Esophagus muscularis mucosa (tissue), 4 donors: ENCODE data around the gene DPPA4. TPM values are rescaled to one million over a fixed set of nuclear protein-coding genes. Genes with fewer than 3 reads are reported as not detected.

Experiments used
- DNase-seq: peaks from one replicate; pipeline ENCODE4 v3.0.0-alpha.2; 2017; ENCODE audit errors: extremely low spot score
- H3K27ac ChIP-seq, 4 donors: fragments of 200-600 bp; sonication (generic); replicated peaks in 1 of 4; 1 replicate in 3 of 4; 2 replicates in 1 of 4; pipeline ENCODE4 v1.5.1; 2016 to 2019; ENCODE audit warnings: mild to moderate bottlenecking in 1 of 4
- H3K27me3 ChIP-seq, 4 donors: fragments of 200-600 bp; sonication (generic); one replicate each; pipeline versions ENCODE4 v1.5.1 to v1.6.0; 2016 to 2019
- H3K36me3 ChIP-seq, 4 donors: fragments of 200-600 bp; sonication (generic); one replicate each; pipeline ENCODE4 v1.5.1; 2016 to 2019
- H3K4me1 ChIP-seq, 4 donors: fragments of 200-600 bp; sonication (generic); one replicate each; pipeline ENCODE4 v1.5.1; 2016 to 2019
- H3K4me3 ChIP-seq, 4 donors: fragments of 200-600 bp; sonication (generic); 1 replicate in 2 of 4; 2 replicates in 2 of 4; pipeline ENCODE4 v1.5.1; 2016 to 2019; ENCODE audit warnings: mild to moderate bottlenecking in 4 of 4, moderate library complexity in 1 of 4
- H3K9me3 ChIP-seq, 4 donors: fragments of 200-600 bp; sonication (generic); 1 replicate in 3 of 4; 2 replicates in 1 of 4; pipeline ENCODE4 v1.5.1; 2016 to 2019
- CTCF ChIP-seq, 3 experiments: fragments of 200-600 bp in 2 of 3; fragments of 450-650 bp in 1 of 3; sonication (generic) in 2 of 3; IDR thresholded peaks; one replicate each; pipeline ENCODE4 v1.5.1; 2017 to 2019; ENCODE audit warnings: antibody characterized with exemption in 3 of 3, mild to moderate bottlenecking in 2 of 3, moderate library complexity in 1 of 3
- EP300 ChIP-seq: sonication (generic); formaldehyde crosslinking; IDR thresholded peaks from one replicate; pipeline ENCODE4 v1.6.1; 2017; ENCODE audit warnings: antibody characterized with exemption
- POLR2A ChIP-seq: fragments of 450-650 bp; IDR thresholded peaks from one replicate; pipeline ENCODE4 v1.6.1; 2017; ENCODE audit warnings: antibody characterized with exemption, moderate library complexity, mild to moderate bottlenecking, low read depth
- POLR2AphosphoS5 ChIP-seq, 2 donors: sonication (generic); formaldehyde crosslinking; IDR thresholded peaks; one replicate each; pipeline ENCODE4 v1.6.1; 2017; ENCODE audit warnings: antibody characterized with exemption in 2 of 2
- WGBS: methylation state at CpG from one replicate; pipeline ENCODE4 v1.1.5; 2018; 5-methylcytosine and 5-hydroxymethylcytosine counted together
- intact Hi-C: fragments of 100-400 bp; cut with DNase I; formaldehyde crosslinking; loops from one replicate; pipeline ENCODE4 v1.15.1; 2023
- small RNA-seq, 3 donors: library from RNA; depleted of rRNA; stranded (forward); fragments of <200 nt; gene quantifications; one replicate each; pipeline ENCODE3, GENCODE V24; 2016
- total RNA-seq, 4 donors: library from RNA; depleted of rRNA; stranded (reverse); fragments of >200 nt; gene quantifications; one replicate each; pipeline versions ENCODE4 v1.1.0 to v1.2.1, GENCODE V29; 2016

Gene DPPA4
- total RNA-seq, 4 donors from 2014 or later, result not detected

- Histone ChIP-seq H3K9me3 (no peaks in the 10 kb centered on the region), H3K27me3 (no peaks in the 10 kb centered on the region), H3K27ac (no peak overlapping the region), H3K36me3 (no peaks in the 10 kb centered on the region), H3K4me1 (no peaks in the 10 kb centered on the region), H3K4me3 (no peak overlapping the region)
- intact Hi-C loops, result no loop called here
- TF ChIP-seq POLR2A, result no peak
- TF ChIP-seq EP300, result no peak
- TF ChIP-seq POLR2AphosphoS5 (IDR thresholded peaks at IDR 0.05), result no peak
- TF ChIP-seq CTCF (IDR thresholded peaks at IDR 0.05), result no peak
- no peak for DNase-seq
Measured at GRCh38 chr3:109284071-109284470, 53.3 kb downstream of the DPPA4 start.

- Histone ChIP-seq H3K27me3 (no peaks in the 10 kb centered on the region), H3K4me3 (no peak overlapping the region), H3K27ac (no peak overlapping the region), H3K36me3 (no peaks in the 10 kb centered on the region), H3K9me3 (no peaks in the 10 kb centered on the region), H3K4me1 (peaks cover 0 to 8% (median 6%) of the 10 kb centered on the region in 4 donors)
- no peak for TF ChIP-seq EP300
- TF ChIP-seq POLR2AphosphoS5 (IDR thresholded peaks at IDR 0.05), result no peak
- no peak for TF ChIP-seq CTCF (IDR thresholded peaks at IDR 0.05)
- TF ChIP-seq POLR2A, result no peak
- no peak for DNase-seq
- WGBS, result 67% methylated on average over 1 of the region's 1 CpG
- intact Hi-C loops, result no loop called here
Measured at GRCh38 chr3:109278546-109278945, 58.8 kb downstream of the DPPA4 start.

GRCh38 chr3:109278141-109278540, 59.2 kb downstream of the DPPA4 start:
- H3K27ac ChIP-seq, result no peak overlapping the region
- no peak for TF ChIP-seq POLR2A
- TF ChIP-seq EP300, result no peak
- TF ChIP-seq POLR2AphosphoS5 (IDR thresholded peaks at IDR 0.05), result no peak
- no peak for TF ChIP-seq CTCF (IDR thresholded peaks at IDR 0.05)
- no peaks in the 10 kb centered on the region for H3K9me3 ChIP-seq
- no peak overlapping the region for H3K4me3 ChIP-seq
- DNase-seq, result no peak
- 22% methylated on average over 3 of the region's 3 CpGs for WGBS
- H3K4me1 ChIP-seq, result peaks cover 0 to 8% (median 6%) of the 10 kb centered on the region in 4 donors
- intact Hi-C loops, result no loop called here
- no peaks in the 10 kb centered on the region for H3K36me3 ChIP-seq
- H3K27me3 ChIP-seq, result no peaks in the 10 kb centered on the region

Small RNAs within 50 kb of the gene (small RNA-seq; reads per million reads assigned to genes)
- 0 reads per million in 3 donors for gene AC124945.1
- 0 reads per million in 3 donors for gene RF00017

Other genes starting within 250 kb of the DPPA4 start
- gene MORC1, start 219.4 kb downstream of the DPPA4 start, total RNA-seq, result not detected
- not detected for gene C3orf85, start 200.8 kb downstream of the DPPA4 start, total RNA-seq
- gene DPPA2, start 21.0 kb downstream of the DPPA4 start, total RNA-seq, result not detected